ENCODE measurements around the gene TRMT1. TPM values are rescaled to one million over a fixed set of nuclear protein-coding genes. Genes with fewer than 3 reads are reported as not detected.

Gene TRMT1
- 26.3 to 37.8 TPM (median 34.8 TPM) in 5 replicates for total RNA-seq (2022; extraction: Qiagen RNA extraction)

DNA sequence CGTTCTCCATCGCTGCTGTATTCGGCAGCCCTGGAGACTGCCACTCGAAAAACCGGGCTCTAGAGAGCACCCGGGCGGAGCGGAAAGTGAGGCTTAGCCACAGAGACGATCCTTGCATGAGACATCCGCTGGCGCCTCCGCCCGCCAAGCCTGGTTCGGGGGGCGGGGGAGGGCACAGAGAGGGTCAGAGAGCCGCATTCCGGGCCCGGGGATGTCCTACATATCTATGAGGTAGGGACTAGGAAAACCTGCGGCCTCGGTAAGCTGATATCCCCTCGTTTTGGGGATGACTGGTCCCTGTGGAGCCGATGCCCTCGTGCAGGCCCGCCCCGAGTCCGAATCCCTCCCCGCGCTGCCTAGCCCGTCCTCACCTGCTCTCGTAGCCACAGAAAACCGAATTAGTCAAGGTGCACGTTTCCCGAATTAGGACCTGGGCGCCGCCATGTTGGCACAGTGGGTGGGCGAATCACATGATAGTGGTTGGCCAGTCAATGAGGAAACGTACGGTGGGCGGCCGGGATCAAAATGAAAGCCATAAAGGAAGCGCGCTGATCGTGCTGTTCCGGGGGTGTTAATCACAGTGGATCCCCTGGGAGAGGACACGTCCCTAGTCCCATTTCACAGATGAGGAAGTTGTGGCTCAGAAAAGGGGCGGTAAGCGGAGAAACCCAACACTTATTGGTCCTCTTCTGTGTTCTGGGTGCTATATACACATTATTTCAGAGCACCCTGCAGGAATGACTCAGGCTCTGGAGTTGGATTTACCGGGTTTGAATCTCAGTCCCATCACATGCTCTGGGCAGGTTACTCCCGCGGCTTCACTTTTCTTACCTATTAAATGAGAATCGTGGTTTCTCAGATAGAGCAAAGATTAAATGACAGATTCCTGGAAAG, at the start of gene TRMT1:
TRMT1 (minus strand) TSS at position 459 of the 894 bp plus-strand sequence; CDS start at position 118, 341 bp downstream.

GRCh38 chr19:13150187-13150930, 33.8 kb upstream of the TRMT1 start, which contains the start of the genes IER2 and STX10:
Gene IER2, plus strand, starts transcription at chr19:13150411. Its CDS starts 2,776 bp downstream, at chr19:13153187.
Gene STX10, minus strand, starts transcription at chr19:13150375. Its CDS starts 202 bp downstream, at chr19:13150173.

DNA sequence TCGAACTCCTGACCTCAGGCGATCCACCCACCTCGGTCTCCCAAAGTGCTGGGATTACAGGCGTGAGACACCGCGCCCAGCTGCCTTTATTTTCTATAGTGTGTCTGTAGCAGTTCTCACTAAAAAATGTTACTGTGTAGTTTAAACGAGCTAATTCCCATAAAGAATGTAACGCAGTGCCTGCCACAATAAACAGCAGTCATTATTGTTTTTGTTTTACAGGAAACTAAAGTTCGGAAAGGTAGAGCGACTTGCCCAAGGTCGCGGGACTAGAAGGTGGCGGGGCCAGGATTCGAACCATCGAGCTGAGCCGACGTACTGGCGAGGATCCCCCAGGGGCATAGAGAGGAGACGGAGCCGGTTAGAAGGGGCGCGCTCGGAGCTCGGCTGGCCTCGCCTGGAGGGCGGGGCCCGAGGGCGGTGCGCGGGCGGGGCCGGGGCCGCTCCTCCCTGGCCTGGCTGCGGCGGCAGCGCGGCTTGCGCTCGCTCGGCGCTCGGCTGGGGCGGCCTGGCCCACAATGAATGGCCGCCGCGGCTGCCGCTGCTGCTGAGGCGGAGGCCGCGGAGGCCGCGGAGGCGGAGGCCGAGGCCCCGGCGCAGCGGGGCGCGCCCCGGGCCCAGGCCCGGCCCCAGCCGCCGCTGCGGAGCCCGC, 1.4 kb upstream of the TRMT1 start, which contains the start of gene NACC1:
NACC1 (plus strand) TSS at position 493 of the 652 bp plus-strand sequence. CDS start 16,944 bp downstream, outside the sequence.

GRCh38 chr19:13102666-13103580, 13.6 kb downstream of the TRMT1 start, which contains the start of gene LYL1:
Gene LYL1, minus strand, starts transcription at chr19:13102858. Its CDS starts 1,687 bp downstream, at chr19:13101171.

Other genes with a start within 250 kb of the TRMT1 start
- gene DNASE2, start 235.3 kb downstream of the TRMT1 start, total RNA-seq (2022; extraction: Qiagen RNA extraction), result 24.6 to 30.2 TPM (median 28.0 TPM) in 5 replicates
- 0.11 TPM in 1 of 5 replicates, not detected in the others for gene KLF1, start 229.5 kb downstream of the TRMT1 start, total RNA-seq (2022; extraction: Qiagen RNA extraction)
- 8.4 to 9.6 TPM (median 8.5 TPM) in 5 replicates for gene GCDH, start 225.6 kb downstream of the TRMT1 start, total RNA-seq (2022; extraction: Qiagen RNA extraction)
- 0.16 to 0.58 TPM (median 0.38 TPM) in 5 replicates for gene SYCE2, start 197.4 kb downstream of the TRMT1 start, total RNA-seq (2022; extraction: Qiagen RNA extraction)
- gene FARSA, start 183.0 kb downstream of the TRMT1 start, total RNA-seq (2022; extraction: Qiagen RNA extraction), result 55.7 to 78.4 TPM (median 73.9 TPM) in 5 replicates
- 500 to 578 TPM (median 550 TPM) in 5 replicates for gene CALR, start 178.1 kb downstream of the TRMT1 start, total RNA-seq (2022; extraction: Qiagen RNA extraction)
- 64.0 to 86.6 TPM (median 86.0 TPM) in 5 replicates for gene RAD23A, start 170.9 kb downstream of the TRMT1 start, total RNA-seq (2022; extraction: Qiagen RNA extraction)
- gene GADD45GIP1, start 159.5 kb downstream of the TRMT1 start, total RNA-seq (2022; extraction: Qiagen RNA extraction), result 31.0 to 56.0 TPM (median 50.5 TPM) in 5 replicates
- gene DAND5, start 147.2 kb downstream of the TRMT1 start, total RNA-seq (2022; extraction: Qiagen RNA extraction), result 0.06 to 0.09 TPM (median 0.07 TPM) in 3 of 5 replicates, not detected in the others
- 3.0 to 4.6 TPM (median 4.5 TPM) in 5 replicates for gene NFIX, start 121.3 kb downstream of the TRMT1 start, total RNA-seq (2022; extraction: Qiagen RNA extraction)
- gene LYL1, start 13.9 kb downstream of the TRMT1 start, total RNA-seq (2022; extraction: Qiagen RNA extraction), result 0.47 to 0.80 TPM (median 0.69 TPM) in 5 replicates
- 24.8 to 56.2 TPM (median 47.5 TPM) in 5 replicates for gene NACC1, start 1.5 kb upstream of the TRMT1 start, total RNA-seq (2022; extraction: Qiagen RNA extraction)
- 39.8 to 52.7 TPM (median 49.6 TPM) in 5 replicates for gene STX10, start 33.6 kb upstream of the TRMT1 start, total RNA-seq (2022; extraction: Qiagen RNA extraction)
- gene IER2, start 33.7 kb upstream of the TRMT1 start, total RNA-seq (2022; extraction: Qiagen RNA extraction), result 28.6 to 41.8 TPM (median 33.8 TPM) in 5 replicates

Measured in A549 treated with dexamethasone at 1 μM for 4 hours (cell line).